Gastrocnemius medialis (tissue), 4 donors: ENCODE data around the gene MAML2.

Experiments used
- CTCF ChIP-seq, 5 experiments: fragments of 450-650 bp in 3 of 5; fragments of 200-600 bp in 2 of 5; sonication (generic) in 2 of 5; IDR thresholded peaks in 4 of 5; conservative IDR thresholded peaks in 1 of 5; 1 replicate in 4 of 5; 2 replicates in 1 of 5; pipeline ENCODE4 v1.5.1; 2016 to 2019; ENCODE audit warnings: antibody characterized with exemption in 5 of 5, mild to moderate bottlenecking in 3 of 5, moderate library complexity in 3 of 5
- POLR2A ChIP-seq, 2 donors: fragments of 450-650 bp; IDR thresholded peaks; one replicate each; pipeline ENCODE4 v1.6.1; 2017; ENCODE audit warnings: antibody characterized with exemption in 2 of 2, mild to moderate bottlenecking in 2 of 2, moderate library complexity in 2 of 2

GRCh38 chr11:96229354-96229977 is 113.5 kb downstream of the MAML2 start:
- no peak for TF ChIP-seq CTCF (IDR thresholded peaks at IDR 0.05 in 4 of 5, conservative IDR thresholded peaks at IDR 0.05 in 1 of 5)
- TF ChIP-seq POLR2A (IDR thresholded peaks at IDR 0.05): no peak
